ENCODE data around the gene GATAD1. TPM values are rescaled to one million over a fixed set of nuclear protein-coding genes. Genes with fewer than 3 reads are reported as not detected.

Gene GATAD1
- total and polyA plus RNA-seq, 2 of the 13 experiments (the other 11 are each of a cell fraction or from before 2014, with no cell fraction given) = 20.6 to 42.1 TPM

DNA sequence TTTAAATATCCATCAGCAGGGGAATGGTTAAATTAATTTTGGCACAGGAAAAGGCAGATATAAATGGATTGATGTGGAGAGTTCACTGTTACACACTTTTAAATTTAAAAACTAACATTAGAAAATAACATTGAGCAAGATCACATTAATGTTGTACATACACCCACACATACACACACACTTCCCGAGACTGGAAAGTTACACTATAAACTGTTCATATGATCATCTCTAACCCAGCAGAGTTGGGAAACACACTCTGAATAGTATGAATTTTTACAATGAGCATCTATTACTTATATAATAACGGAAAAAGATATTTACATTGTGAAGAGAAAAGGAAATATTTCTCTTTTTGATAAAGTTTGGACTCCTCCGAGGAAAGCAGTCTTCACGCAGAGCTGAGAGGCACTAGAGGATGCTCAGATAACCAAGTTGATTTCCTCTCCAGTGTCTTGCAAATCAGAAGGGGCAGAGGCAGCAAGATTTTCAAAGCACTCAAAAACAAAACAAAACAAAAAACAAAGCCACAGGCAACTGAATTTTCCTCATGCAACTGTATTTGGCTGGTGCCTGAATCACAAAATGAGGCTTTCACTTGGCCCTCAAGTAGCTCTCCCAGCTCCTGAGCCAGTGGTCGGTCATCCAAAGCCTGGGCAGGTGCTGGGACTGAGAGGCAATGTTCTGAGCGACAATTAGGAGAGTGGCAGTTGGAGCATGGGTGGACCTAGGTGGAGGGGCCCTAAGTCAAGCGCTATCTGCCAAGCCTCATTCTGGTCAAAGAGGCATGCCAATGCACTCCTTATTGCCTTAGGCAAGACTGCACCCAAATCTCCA, 10.5 kb upstream of the GATAD1 start:
- no peak overlapping the region for H3K27ac ChIP-seq (ENCODE audit: extremely low read length, insufficient read depth, low read length)
- TF ChIP-seq ASH2L (IDR thresholded peaks at IDR 0.05; ENCODE audit: insufficient read length, low read depth, low read length) = no peak
- TF ChIP-seq ZXDC (CRISPR knock-in tag; IDR thresholded peaks at IDR 0.05) = no peak
- TF ChIP-seq ZNF232 (CRISPR knock-in tag; IDR thresholded peaks at IDR 0.05; ENCODE audit: borderline replicate concordance) = no peak
- no peak for TF ChIP-seq SNAI1 (CRISPR knock-in tag; IDR thresholded peaks at IDR 0.05; ENCODE audit: borderline replicate concordance)
- TF ChIP-seq IKZF5 (CRISPR knock-in tag; IDR thresholded peaks at IDR 0.05) = no peak
- no peak for FAIRE-seq
- H4K20me1 ChIP-seq (ENCODE audit: insufficient read depth, low read length) = no peaks in the 10 kb centered on the region
- ChIA-PET POLR2A (no interaction called here), CTCF (ENCODE audit: low intra/inter-chr PET ratio, low total read pairs) (no interaction called here)
- ATAC-seq = no peak
- no peaks in the 10 kb centered on the region for H3K9me3 ChIP-seq (ENCODE audit: low read length)
- no peak overlapping the region for H3K9ac ChIP-seq (ENCODE audit: insufficient read depth, low read depth, low read length)
- H3K4me1 ChIP-seq (ENCODE audit: insufficient read depth, low read length) = peaks cover 1% of the 10 kb centered on the region
- intact Hi-C loops (cut with micrococcal nuclease; ENCODE audit: unreplicated experiment) = no loop called here
- 55% methylated on average over 5 of the region's 7 CpGs for WGBS (ENCODE audit: low lambda C conversion rate)
- H3K36me3 ChIP-seq (replicated peaks in 1 of 2; ENCODE audit: control insufficient read depth in 1 of 2, insufficient read depth in 2 of 2, low read length in 2 of 2) = no peaks in the 10 kb centered on the region
- no peaks in the 10 kb centered on the region for H3K79me2 ChIP-seq (ENCODE audit: insufficient read depth, low read length)
- BruUV-seq (replicated peaks) = no TSS peak
- H3K4me2 ChIP-seq (ENCODE audit: low read depth, low read length) = no peak overlapping the region
- no peak overlapping the region for H2AFZ ChIP-seq (ENCODE audit: low read length)
- DNase-seq (ENCODE audit: low spot score) = no peak
- in situ Hi-C loops (cut with HindIII; ENCODE audit: extremely low pct_ligation_motif_present, low pct_unique_long_range_greater_than_20kb) = loop anchor here (25.0 kb wide), 1 partner anchor 625 kb away; no protein-coding TSS in a partner anchor
- no peak overlapping the region for H3K4me3 ChIP-seq (replicated peaks in 1 of 3; ENCODE audit: insufficient read depth in 1 of 3, low read depth in 2 of 3, low read length in 3 of 3)
- H3K27me3 ChIP-seq (ENCODE audit: control insufficient read depth in 1 of 2, insufficient read depth in 2 of 2, low read length in 2 of 2) = peaks cover 0 to 3% of the 10 kb centered on the region in 2 experiments; a peak in 1 of 5 replicates
